ENCODE data around the gene TEX52. TPM values are rescaled to one million over a fixed set of nuclear protein-coding genes. Genes with fewer than 3 reads are reported as not detected.
A peak's percentile ranks its signal among the peaks of the same experiment; 100 is the strongest.

The TEX52 gene
- not detected in 2 replicates for total RNA-seq (2014; rRNA removed; shearing (Covaris generic))

- peak; percentile 49 for DNase-seq (ENCODE audit: low read depth)
Measured at GRCh38 chr12:2857021-2857431, at the start of gene TEX52. TSS of gene TEX52 (minus strand) at chr12:2857039. CDS start at chr12:2857026, 13 bp downstream.

- DNase-seq (ENCODE audit: low read depth): no peak
Measured at GRCh38 chr12:2904260-2904659, 47.4 kb upstream of the TEX52 start.

- no peak for DNase-seq (ENCODE audit: low read depth)
Measured at GRCh38 chr12:2902272-2902880, 45.5 kb upstream of the TEX52 start.

- no peak for DNase-seq (ENCODE audit: low read depth)
Measured at GRCh38 chr12:2900642-2901041, 43.8 kb upstream of the TEX52 start.

- DNase-seq (ENCODE audit: low read depth): no peak
Measured at GRCh38 chr12:2897418-2897817, 40.6 kb upstream of the TEX52 start.

- DNase-seq (ENCODE audit: low read depth): no peak
Measured at GRCh38 chr12:2895511-2895910, 38.7 kb upstream of the TEX52 start.

- no peak for DNase-seq (ENCODE audit: low read depth)
Measured at GRCh38 chr12:2895051-2895451, 38.2 kb upstream of the TEX52 start.

GRCh38 chr12:2893007-2893406 is 36.2 kb upstream of the TEX52 start:
- peak; percentile 87 for DNase-seq (ENCODE audit: low read depth)

GRCh38 chr12:2892246-2892645 is 35.4 kb upstream of the TEX52 start:
- DNase-seq (ENCODE audit: low read depth): no peak

GRCh38 chr12:2891240-2892053 is 34.6 kb upstream of the TEX52 start:
- DNase-seq (ENCODE audit: low read depth): peak; percentile 77

- DNase-seq (ENCODE audit: low read depth): peak; percentile 96
Measured at GRCh38 chr12:2890388-2891239, 33.8 kb upstream of the TEX52 start, which contains the start of gene TULP3. TSS of gene TULP3 (plus strand) at chr12:2890891. CDS start at chr12:2890948, 57 bp downstream.

GRCh38 chr12:2890001-2890387 is 33.2 kb upstream of the TEX52 start:
- DNase-seq (ENCODE audit: low read depth): peak; percentile 22

GRCh38 chr12:2886768-2887450 is 30.1 kb upstream of the TEX52 start:
- DNase-seq (ENCODE audit: low read depth): no peak

GRCh38 chr12:2884810-2885209 is 28.0 kb upstream of the TEX52 start:
- DNase-seq (ENCODE audit: low read depth): no peak

GRCh38 chr12:2879853-2880252 is 23.0 kb upstream of the TEX52 start:
- DNase-seq (ENCODE audit: low read depth): no peak

GRCh38 chr12:2877953-2878732 is 21.3 kb upstream of the TEX52 start:
- no peak for DNase-seq (ENCODE audit: low read depth)

GRCh38 chr12:2877047-2877952 is 20.5 kb upstream of the TEX52 start, which contains the start of the genes FOXM1 and RHNO1:
TSS of gene FOXM1 (minus strand) at chr12:2877174. CDS start at chr12:2874478, 2,696 bp downstream.
TSS of gene RHNO1 (plus strand) at chr12:2877223. CDS start at chr12:2885367, 8,144 bp downstream.
- peak; percentile 84 for DNase-seq (ENCODE audit: low read depth)

GRCh38 chr12:2876431-2877046 is 19.7 kb upstream of the TEX52 start:
- peak; percentile 29 for DNase-seq (ENCODE audit: low read depth)
